Thymus (tissue), 11 donors: Measurements from ENCODE around the gene IER3. TPM values are rescaled to one million over a fixed set of nuclear protein-coding genes. Genes with fewer than 3 reads are reported as not detected.

Experiments
- DNase-seq, 9 donors: peaks; one replicate each; pipeline ENCODE4 v3.0.0-alpha.2; 2013; ENCODE audit warnings: low spot score in 9 of 9, low read depth in 6 of 9, missing footprints in 1 of 9
- H3K27ac ChIP-seq, 2 donors: one replicate each; pipeline ENCODE4 v1.5.1; 2013; ENCODE audit warnings: control low read depth in 1 of 2, low read depth in 1 of 2, low read length in 1 of 2, mild to moderate bottlenecking in 1 of 2, moderate library complexity in 1 of 2
- H3K27me3 ChIP-seq, 2 donors: one replicate each; pipeline ENCODE4 v1.5.1; 2013; ENCODE audit warnings: low read length in 1 of 2; ENCODE audit not compliant: control insufficient read depth in 2 of 2, insufficient read depth in 1 of 2
- H3K36me3 ChIP-seq, 2 donors: one replicate each; pipeline ENCODE4 v1.5.1; 2013; ENCODE audit warnings: low read length in 1 of 2, mild to moderate bottlenecking in 1 of 2, moderate library complexity in 1 of 2; ENCODE audit not compliant: control insufficient read depth in 2 of 2, insufficient read depth in 2 of 2
- H3K4me1 ChIP-seq, 2 donors: one replicate each; pipeline ENCODE4 v1.5.1; 2013; ENCODE audit warnings: low read length in 2 of 2; ENCODE audit not compliant: control insufficient read depth in 2 of 2, insufficient read depth in 2 of 2
- H3K4me3 ChIP-seq, 2 donors: one replicate each; pipeline ENCODE4 v1.5.1; 2013; ENCODE audit warnings: low read length in 2 of 2, control low read depth in 1 of 2, mild to moderate bottlenecking in 1 of 2
- H3K9me3 ChIP-seq, 2 donors: one replicate each; pipeline ENCODE4 v1.5.1; 2013; ENCODE audit warnings: low read length in 1 of 2, mild to moderate bottlenecking in 1 of 2; ENCODE audit not compliant: control insufficient read depth in 2 of 2, insufficient read depth in 1 of 2
- WGBS: extraction: QIAGEN DNeasy Blood & Tissue Kit; methylation state at CpG from one replicate; pipeline ENCODE4 v1.1.7; 2013; 5-methylcytosine and 5-hydroxymethylcytosine counted together
- polyA plus RNA-seq: library from polyadenylated mRNA; stranded (reverse); fragments of 200-250 nt; gene quantifications from one replicate; pipeline ENCODE4 v1.2.3, GENCODE V29; 2013
- total RNA-seq: library from RNA; stranded (reverse); fragments of 120-200 nt; gene quantifications from one replicate; pipeline ENCODE4 v1.2.4, GENCODE V29; 2013
- donor health status: healthy.

IER3 gene
- total and polyA plus RNA-seq, 2 donors = 17.9 to 39.7 TPM

DNA sequence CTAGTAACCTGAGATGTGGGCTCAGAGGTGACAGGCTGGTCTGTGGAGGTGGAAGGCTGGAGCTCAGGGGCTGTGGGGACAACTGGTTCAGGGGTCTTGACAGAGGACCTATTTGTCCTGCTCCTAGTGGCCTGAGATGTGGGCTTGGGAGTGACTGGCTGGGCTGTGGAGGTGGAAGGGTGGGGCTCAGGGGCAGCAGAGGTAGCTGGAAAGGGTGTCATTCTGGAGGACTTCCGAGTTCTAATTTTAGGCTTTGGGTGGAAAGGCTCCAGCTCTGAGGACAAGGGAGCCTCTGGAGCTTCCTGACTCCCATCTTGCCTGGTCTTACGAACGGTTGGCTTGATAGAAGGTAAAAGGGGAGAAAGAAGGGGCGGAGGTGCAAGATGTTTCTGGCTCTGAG, 38.7 kb downstream of the IER3 start:
- H3K27me3 ChIP-seq = no peaks in the 10 kb centered on the region
- no peak overlapping the region for H3K4me3 ChIP-seq
- WGBS = 98% methylated on average over 4 of the region's 4 CpGs
- H3K36me3 ChIP-seq = peaks cover 49 to 60% of the 10 kb centered on the region in 2 donors
- no peak overlapping the region for H3K27ac ChIP-seq
- no peaks in the 10 kb centered on the region for H3K4me1 ChIP-seq
- no peaks in the 10 kb centered on the region for H3K9me3 ChIP-seq
- DNase-seq = no peak

DNA sequence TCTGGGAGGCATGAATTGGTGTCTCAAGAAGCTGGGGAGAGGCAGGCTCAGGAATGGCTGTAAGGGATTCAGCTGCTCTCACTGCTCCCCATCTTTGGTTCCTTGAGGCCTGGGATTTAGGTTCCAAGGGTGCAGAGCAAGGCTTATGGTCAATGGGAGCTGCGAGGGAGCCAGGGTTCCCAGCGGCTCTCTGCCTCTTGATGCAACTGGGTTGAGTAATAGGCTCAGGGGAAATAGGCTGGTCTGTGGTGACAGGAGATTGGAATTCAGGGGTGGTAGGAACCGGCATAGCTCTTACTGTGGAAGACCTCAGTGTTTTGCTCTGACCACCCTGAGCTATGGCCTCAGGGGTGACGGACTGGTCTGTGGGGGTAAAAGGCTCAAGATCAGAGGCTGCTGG, 40.5 kb downstream of the IER3 start:
- H3K27ac ChIP-seq = no peak overlapping the region
- DNase-seq = no peak
- H3K4me3 ChIP-seq = no peak overlapping the region
- no peaks in the 10 kb centered on the region for H3K27me3 ChIP-seq
- H3K9me3 ChIP-seq = no peaks in the 10 kb centered on the region
- over 99% methylated on average over 4 of the region's 4 CpGs for WGBS
- peaks cover 57 to 58% of the 10 kb centered on the region in 2 donors for H3K36me3 ChIP-seq
- H3K4me1 ChIP-seq = no peaks in the 10 kb centered on the region

DNA sequence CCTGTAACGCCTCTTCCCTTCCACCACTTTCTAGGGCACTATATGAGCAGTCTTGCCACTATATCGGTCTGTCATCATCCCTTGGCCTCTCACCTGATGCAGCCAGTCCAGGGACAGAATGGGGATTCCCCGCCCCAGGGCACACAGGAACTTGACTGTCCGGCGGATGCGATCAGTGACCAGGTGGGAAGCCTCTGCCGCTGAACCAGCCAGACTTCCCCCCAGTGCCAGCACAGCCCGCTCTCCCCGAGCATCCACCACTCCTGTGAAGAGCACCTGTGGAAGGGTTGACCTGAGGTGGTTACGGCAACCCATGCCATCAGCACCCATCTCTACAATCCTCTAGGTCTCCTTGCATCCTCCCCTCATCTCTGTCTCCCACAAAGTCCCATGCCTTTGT, 41.3 kb downstream of the IER3 start:
- no peak overlapping the region for H3K4me3 ChIP-seq
- H3K4me1 ChIP-seq = no peaks in the 10 kb centered on the region
- no peaks in the 10 kb centered on the region for H3K9me3 ChIP-seq
- DNase-seq = no peak
- no peaks in the 10 kb centered on the region for H3K27me3 ChIP-seq
- no peak overlapping the region for H3K27ac ChIP-seq
- H3K36me3 ChIP-seq = peaks cover 56 to 61% of the 10 kb centered on the region in 2 donors
- 99% methylated on average over 10 of the region's 10 CpGs for WGBS

DNA sequence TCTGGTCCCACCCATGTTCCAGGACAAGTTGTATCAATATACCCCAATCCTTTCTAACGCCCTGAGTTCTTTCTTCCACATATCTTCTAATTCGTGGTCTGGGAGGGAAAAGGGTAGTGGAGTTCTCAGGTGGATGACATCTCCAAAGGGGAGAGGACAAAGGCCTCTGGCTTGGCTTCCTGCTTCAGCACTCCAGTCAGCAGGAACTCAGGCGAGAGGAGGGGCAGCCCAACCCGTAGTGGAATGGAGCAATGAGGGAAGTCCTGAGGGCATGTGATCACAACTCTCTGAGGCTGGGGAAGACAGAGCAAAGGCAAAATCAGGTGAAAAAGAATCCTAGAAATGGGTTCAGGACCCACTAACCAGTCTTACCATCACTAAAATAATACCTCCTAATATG, 44.0 kb downstream of the IER3 start:
- no peaks in the 10 kb centered on the region for H3K9me3 ChIP-seq
- 95% methylated on average over 4 of the region's 4 CpGs for WGBS
- H3K27ac ChIP-seq = no peak overlapping the region
- no peaks in the 10 kb centered on the region for H3K4me1 ChIP-seq
- H3K4me3 ChIP-seq = no peak overlapping the region
- DNase-seq = no peak
- peaks cover 38 to 41% of the 10 kb centered on the region in 2 donors for H3K36me3 ChIP-seq
- no peaks in the 10 kb centered on the region for H3K27me3 ChIP-seq

DNA sequence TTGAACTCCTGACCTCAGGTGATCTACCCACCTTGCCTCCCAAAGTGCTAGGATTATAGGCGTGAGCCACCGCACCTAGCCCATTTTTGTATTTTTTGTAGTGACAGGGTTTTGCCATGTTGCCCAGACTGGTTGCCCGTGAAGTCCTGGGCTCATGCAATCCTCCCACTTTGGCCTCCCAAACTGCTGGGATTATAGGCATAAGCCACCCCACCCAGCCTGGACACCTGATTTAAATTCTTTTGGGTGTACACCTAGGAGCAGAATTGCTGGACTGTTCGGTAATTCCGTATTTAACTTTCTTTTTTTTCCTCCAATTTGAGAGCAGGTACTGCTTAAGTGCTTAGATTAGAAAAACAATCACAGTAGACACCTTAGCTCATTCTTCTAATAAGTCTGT, 47.9 kb downstream of the IER3 start:
- Histone ChIP-seq H3K4me3 (no peak overlapping the region), H3K27ac (no peak overlapping the region), H3K4me1 (no peaks in the 10 kb centered on the region), H3K27me3 (no peaks in the 10 kb centered on the region), H3K9me3 (no peaks in the 10 kb centered on the region), H3K36me3 (peaks cover 12 to 14% of the 10 kb centered on the region in 2 donors)
- no peak for DNase-seq
- 97% methylated on average over 5 of the region's 5 CpGs for WGBS

Other genes starting within 250 kb of the IER3 start
- 46.4 TPM for gene GNL1, start 188.1 kb downstream of the IER3 start, total RNA-seq
- 78.8 TPM for gene GNL1, start 188.1 kb downstream of the IER3 start, polyA plus RNA-seq
- 13.0 TPM for gene PRR3, start 187.3 kb downstream of the IER3 start, total RNA-seq
- gene PRR3, start 187.3 kb downstream of the IER3 start, polyA plus RNA-seq = 16.7 TPM
- 33.9 TPM for gene ABCF1, start 173.1 kb downstream of the IER3 start, total RNA-seq
- 23.5 TPM for gene ABCF1, start 173.1 kb downstream of the IER3 start, polyA plus RNA-seq
- gene PPP1R10, start 127.3 kb downstream of the IER3 start, total RNA-seq = 37.8 TPM
- 24.9 TPM for gene PPP1R10, start 127.3 kb downstream of the IER3 start, polyA plus RNA-seq
- gene MRPS18B, start 126.7 kb downstream of the IER3 start, total RNA-seq = 47.9 TPM
- 48.9 TPM for gene MRPS18B, start 126.7 kb downstream of the IER3 start, polyA plus RNA-seq
- 2.9 TPM for gene ATAT1, start 117.7 kb downstream of the IER3 start, total RNA-seq
- gene ATAT1, start 117.7 kb downstream of the IER3 start, polyA plus RNA-seq = 7.5 TPM
- 9.5 TPM for gene C6orf136, start 97.4 kb downstream of the IER3 start, total RNA-seq
- gene C6orf136, start 97.4 kb downstream of the IER3 start, polyA plus RNA-seq = 24.0 TPM
- 29.9 TPM for gene DHX16, start 71.5 kb downstream of the IER3 start, total RNA-seq
- 48.0 TPM for gene DHX16, start 71.5 kb downstream of the IER3 start, polyA plus RNA-seq
- 47.6 TPM for gene PPP1R18, start 57.9 kb downstream of the IER3 start, total RNA-seq
- 115 TPM for gene PPP1R18, start 57.9 kb downstream of the IER3 start, polyA plus RNA-seq
- 6.5 TPM for gene NRM, start 53.6 kb downstream of the IER3 start, total RNA-seq
- gene NRM, start 53.6 kb downstream of the IER3 start, polyA plus RNA-seq = 10.4 TPM
- 7.6 TPM for gene MDC1, start 27.3 kb downstream of the IER3 start, total RNA-seq
- 21.6 TPM for gene MDC1, start 27.3 kb downstream of the IER3 start, polyA plus RNA-seq
- gene TUBB, start 24.2 kb downstream of the IER3 start, total RNA-seq = 691 TPM
- gene TUBB, start 24.2 kb downstream of the IER3 start, polyA plus RNA-seq = 137 TPM
- 67.1 TPM for gene FLOT1, start 1.9 kb downstream of the IER3 start, total RNA-seq
- 157 TPM for gene FLOT1, start 1.9 kb downstream of the IER3 start, polyA plus RNA-seq
- 39.6 TPM for gene DDR1, start 140.0 kb upstream of the IER3 start, total RNA-seq
- 65.9 TPM for gene DDR1, start 140.0 kb upstream of the IER3 start, polyA plus RNA-seq
- 12.9 TPM for gene GTF2H4, start 163.7 kb upstream of the IER3 start, total RNA-seq
- gene GTF2H4, start 163.7 kb upstream of the IER3 start, polyA plus RNA-seq = 35.4 TPM
- 30.3 TPM for gene VARS2, start 169.7 kb upstream of the IER3 start, total RNA-seq
- gene VARS2, start 169.7 kb upstream of the IER3 start, polyA plus RNA-seq = 40.4 TPM
- gene SFTA2, start 187.6 kb upstream of the IER3 start, total RNA-seq = 0.19 TPM
- gene SFTA2, start 187.6 kb upstream of the IER3 start, polyA plus RNA-seq = 1.8 TPM
- gene MUCL3, start 196.4 kb upstream of the IER3 start, total RNA-seq = 0.05 TPM
- 0.02 TPM for gene MUCL3, start 196.4 kb upstream of the IER3 start, polyA plus RNA-seq
- gene MUC21, start 239.2 kb upstream of the IER3 start, total RNA-seq = under 0.01 TPM
- 0.27 TPM for gene MUC21, start 239.2 kb upstream of the IER3 start, polyA plus RNA-seq